ENCODE results near the gene ITPRID2.

The ITPRID2 gene

GRCh38 chr2:181887045-181887444 lies 4.5 kb upstream of the ITPRID2 start:
- H3K27me3 ChIP-seq (replicated peaks; ENCODE audit: insufficient read depth, low read length) = no peaks in the 10 kb centered on the region
- peaks cover 2% of the 10 kb centered on the region for H3K79me2 ChIP-seq (ENCODE audit: low read length)
- H3K4me1 ChIP-seq (ENCODE audit: low read length) = 0 out of 2 replicates have a peak, but pooled peaks cover 5% of the 10 kb centered on the region
- no peaks in the 10 kb centered on the region for H3K9me3 ChIP-seq (replicated peaks; ENCODE audit: insufficient read depth, low read length)
- H3F3A ChIP-seq (ENCODE audit: insufficient read depth, low read length) = 0 out of 2 replicates have a peak, but pooled peaks cover 2% of the 10 kb centered on the region
- no peaks in the 10 kb centered on the region for H3K36me3 ChIP-seq (replicated peaks; ENCODE audit: insufficient read depth, low read length)
- DNase-seq = no peak
- no peak overlapping the region for H3K4me3 ChIP-seq (ENCODE audit: low read length)
- no peaks in the 10 kb centered on the region for H4K20me1 ChIP-seq (ENCODE audit: insufficient read depth, low read length)
- H3K9me2 ChIP-seq (replicated peaks; ENCODE audit: insufficient read depth, low read length) = no peaks in the 10 kb centered on the region
- no peak overlapping the region for H3K27ac ChIP-seq (ENCODE audit: low read length)
- no peak overlapping the region for H2AFZ ChIP-seq (ENCODE audit: low read length)
- H3K4me2 ChIP-seq (ENCODE audit: low read depth, low read length) = no peak overlapping the region
- H3K9ac ChIP-seq (ENCODE audit: low read length) = no peak overlapping the region
- TF ChIP-seq EZH2 (optimal IDR thresholded peaks at IDR 0.05; ENCODE audit: low read depth, low read length) (no peak), EZH2phosphoT487 (IDR thresholded peaks at IDR 0.05; ENCODE audit: low read length) (no peak), CTCF (IDR thresholded peaks at IDR 0.05; ENCODE audit: low read length) (no peak)

GRCh38 chr2:181889776-181890175 lies 1.8 kb upstream of the ITPRID2 start:
- no peak for DNase-seq
- no peak overlapping the region for H3K4me2 ChIP-seq (ENCODE audit: low read depth, low read length)
- no peaks in the 10 kb centered on the region for H3K36me3 ChIP-seq (replicated peaks; ENCODE audit: insufficient read depth, low read length)
- peaks cover 18% of the 10 kb centered on the region for H3K4me1 ChIP-seq (ENCODE audit: low read length)
- peaks cover 29% of the 10 kb centered on the region for H3K79me2 ChIP-seq (ENCODE audit: low read length)
- H2AFZ ChIP-seq (ENCODE audit: low read length) = no peak overlapping the region
- no peak overlapping the region for H3K4me3 ChIP-seq (ENCODE audit: low read length)
- H4K20me1 ChIP-seq (ENCODE audit: insufficient read depth, low read length) = no peaks in the 10 kb centered on the region
- TF ChIP-seq EZH2phosphoT487 (IDR thresholded peaks at IDR 0.05; ENCODE audit: low read length) (no peak), EZH2 (optimal IDR thresholded peaks at IDR 0.05; ENCODE audit: low read depth, low read length) (no peak), CTCF (IDR thresholded peaks at IDR 0.05; ENCODE audit: low read length) (no peak)
- no peak overlapping the region for H3K9ac ChIP-seq (ENCODE audit: low read length)
- H3K27me3 ChIP-seq (replicated peaks; ENCODE audit: insufficient read depth, low read length) = no peaks in the 10 kb centered on the region
- no peaks in the 10 kb centered on the region for H3K9me2 ChIP-seq (replicated peaks; ENCODE audit: insufficient read depth, low read length)
- no peaks in the 10 kb centered on the region for H3K9me3 ChIP-seq (replicated peaks; ENCODE audit: insufficient read depth, low read length)
- no peak overlapping the region for H3K27ac ChIP-seq (ENCODE audit: low read length)
- 0 out of 2 replicates have a peak, but pooled peaks cover 7% of the 10 kb centered on the region for H3F3A ChIP-seq (ENCODE audit: insufficient read depth, low read length)

GRCh38 chr2:181890271-181890670 lies 1.3 kb upstream of the ITPRID2 start:
- H3F3A ChIP-seq (ENCODE audit: insufficient read depth, low read length) = 0 out of 2 replicates have a peak, but pooled peaks cover 7% of the 10 kb centered on the region
- peaks cover 29% of the 10 kb centered on the region for H3K79me2 ChIP-seq (ENCODE audit: low read length)
- no peaks in the 10 kb centered on the region for H4K20me1 ChIP-seq (ENCODE audit: insufficient read depth, low read length)
- H3K4me3 ChIP-seq (ENCODE audit: low read length) = no peak overlapping the region
- no peak overlapping the region for H2AFZ ChIP-seq (ENCODE audit: low read length)
- no peaks in the 10 kb centered on the region for H3K27me3 ChIP-seq (replicated peaks; ENCODE audit: insufficient read depth, low read length)
- DNase-seq = no peak
- peaks cover 18% of the 10 kb centered on the region for H3K4me1 ChIP-seq (ENCODE audit: low read length)
- no peaks in the 10 kb centered on the region for H3K9me3 ChIP-seq (replicated peaks; ENCODE audit: insufficient read depth, low read length)
- no peaks in the 10 kb centered on the region; the same call in 1 of the 2 replicates for H3K36me3 ChIP-seq (replicated peaks; ENCODE audit: insufficient read depth, low read length)
- H3K9me2 ChIP-seq (replicated peaks; ENCODE audit: insufficient read depth, low read length) = no peaks in the 10 kb centered on the region
- no peak overlapping the region for H3K27ac ChIP-seq (ENCODE audit: low read length)
- no peak overlapping the region for H3K9ac ChIP-seq (ENCODE audit: low read length)
- TF ChIP-seq CTCF (IDR thresholded peaks at IDR 0.05; ENCODE audit: low read length) = no peak
- TF ChIP-seq EZH2phosphoT487 (IDR thresholded peaks at IDR 0.05; ENCODE audit: low read length) = no peak
- TF ChIP-seq EZH2 (optimal IDR thresholded peaks at IDR 0.05; ENCODE audit: low read depth, low read length) = no peak
- no peak overlapping the region for H3K4me2 ChIP-seq (ENCODE audit: low read depth, low read length)
